ENCODE data around the gene ACE2.

GRCh38 chrX:15559227-15559626, 41.5 kb downstream of the ACE2 start:
- TF ChIP-seq SUZ12 (IDR thresholded peaks at IDR 0.05; ENCODE audit: extremely low read depth, insufficient read depth, insufficient read length): no peak
- TF ChIP-seq ZNF274 (IDR thresholded peaks at IDR 0.05; ENCODE audit: low read depth, low read length): no peak

All from NT2/D1 (cell line).